ENCODE data around the gene F2RL3.
"Not testable (repeated sequence)": the region's sequence is repeated elsewhere in the genome, so short reads cannot be mapped to it uniquely, and the experiment has no call there.

F2RL3 gene

DNA sequence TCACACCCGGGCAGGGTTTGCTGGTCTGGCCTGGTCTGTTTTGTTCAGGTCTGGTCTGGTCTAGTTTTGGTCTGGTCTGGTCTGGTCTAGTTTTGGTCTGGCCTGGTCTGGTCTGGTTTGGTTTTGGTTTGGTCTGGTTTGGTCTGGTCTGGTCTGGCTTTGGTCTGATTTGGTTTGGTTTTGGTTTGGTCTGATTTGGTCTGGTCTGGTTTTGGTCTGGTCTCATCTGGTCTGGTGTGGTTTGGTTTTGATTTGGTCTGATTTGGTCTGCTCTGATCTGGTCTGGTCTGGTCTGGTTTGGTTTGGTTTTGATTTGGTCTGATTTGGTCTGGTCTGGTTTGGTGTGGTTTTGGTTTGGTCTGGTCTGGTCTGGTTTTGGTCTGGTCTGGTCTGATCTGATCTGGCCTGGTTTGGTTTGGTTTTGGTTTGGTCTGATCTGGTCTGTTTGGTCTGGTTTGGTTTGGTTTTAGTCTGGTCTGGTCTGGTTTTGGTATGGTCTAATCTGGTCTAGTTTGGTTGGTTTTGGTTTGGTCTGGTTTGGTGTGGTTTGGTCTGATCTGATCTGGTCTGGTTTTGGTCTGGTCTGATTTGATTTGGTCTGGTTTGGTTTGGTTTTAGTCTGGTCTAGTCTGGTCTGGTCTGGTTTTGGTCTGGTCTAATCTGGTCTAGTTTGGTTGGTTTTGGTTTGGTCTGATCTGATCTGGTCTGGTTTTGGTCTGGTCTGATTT lies 14.4 kb upstream of the F2RL3 start:
- in situ Hi-C loops (cut with MboI; ENCODE audit: low sequenced_read_pairs): no loop called here

GRCh38 chr19:16874978-16875299 lies 13.9 kb upstream of the F2RL3 start:
- in situ Hi-C loops (cut with MboI; ENCODE audit: low sequenced_read_pairs): not testable (repeated sequence)

- in situ Hi-C loops (cut with MboI; ENCODE audit: low sequenced_read_pairs): no loop called here
Measured at GRCh38 chr19:16875584-16876555, 12.9 kb upstream of the F2RL3 start.

GRCh38 chr19:16876904-16877361 lies 11.9 kb upstream of the F2RL3 start:
- in situ Hi-C loops (cut with MboI; ENCODE audit: low sequenced_read_pairs): no loop called here

DNA sequence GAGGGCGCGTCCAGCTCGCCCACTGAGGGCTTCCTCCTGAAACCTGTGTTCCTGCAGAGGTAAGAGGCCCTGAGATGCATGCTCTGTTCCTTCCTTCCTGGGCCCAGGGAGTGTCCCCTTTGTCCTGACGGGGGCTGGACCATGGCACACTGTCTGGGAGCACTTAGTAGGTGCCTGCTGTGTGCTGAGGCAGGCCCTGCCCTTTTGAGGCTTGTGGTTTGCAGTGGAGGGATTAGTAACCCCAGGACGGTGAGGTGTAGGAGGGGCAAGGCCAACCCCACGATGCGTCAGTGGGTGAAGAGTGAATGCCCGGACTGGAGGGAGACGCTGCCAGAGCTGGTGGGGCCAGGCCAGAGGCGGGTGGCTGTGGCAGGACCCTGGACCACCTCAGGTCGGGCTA lies 11.2 kb upstream of the F2RL3 start:
- in situ Hi-C loops (cut with MboI; ENCODE audit: low sequenced_read_pairs): no loop called here

DNA sequence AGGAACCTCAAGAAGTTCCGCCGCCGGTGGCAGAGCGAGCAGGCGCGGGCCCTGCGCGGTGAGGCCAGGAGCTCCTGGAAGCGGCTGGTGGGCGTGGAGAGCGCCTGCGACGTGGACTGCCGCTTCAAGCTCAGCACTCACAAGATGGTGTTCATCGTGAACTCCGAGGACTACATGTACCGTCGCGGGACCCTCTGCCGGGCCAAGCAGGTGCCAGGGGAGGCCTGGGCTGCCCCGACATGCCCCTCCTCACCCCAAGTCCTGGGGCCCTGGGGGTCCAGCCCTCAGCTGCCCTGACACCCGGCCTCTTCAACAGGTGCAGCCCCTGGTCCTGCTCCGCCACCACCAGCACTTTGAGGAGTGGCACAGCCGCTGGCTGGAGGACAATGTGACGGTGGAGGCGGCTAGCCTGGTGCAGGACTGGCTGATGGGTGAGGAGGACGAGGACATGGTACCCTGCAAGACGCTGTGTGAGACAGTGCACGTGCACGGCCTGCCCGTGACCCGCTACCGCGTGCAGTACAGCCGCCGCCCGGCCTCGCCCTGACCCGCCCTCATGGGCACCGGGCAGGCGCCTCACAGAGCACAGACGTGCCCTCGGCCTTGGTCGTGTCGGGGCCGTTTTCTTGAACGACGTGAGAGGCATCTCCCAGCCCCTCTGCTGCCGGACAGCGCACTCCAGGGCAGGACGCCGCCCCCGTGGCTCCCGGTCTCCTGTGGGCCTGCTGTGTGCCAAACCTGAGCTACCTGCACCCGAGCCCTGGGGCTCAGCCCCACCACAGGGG lies 10.4 kb upstream of the F2RL3 start:
- in situ Hi-C loops (cut with MboI; ENCODE audit: low sequenced_read_pairs): no loop called here

DNA sequence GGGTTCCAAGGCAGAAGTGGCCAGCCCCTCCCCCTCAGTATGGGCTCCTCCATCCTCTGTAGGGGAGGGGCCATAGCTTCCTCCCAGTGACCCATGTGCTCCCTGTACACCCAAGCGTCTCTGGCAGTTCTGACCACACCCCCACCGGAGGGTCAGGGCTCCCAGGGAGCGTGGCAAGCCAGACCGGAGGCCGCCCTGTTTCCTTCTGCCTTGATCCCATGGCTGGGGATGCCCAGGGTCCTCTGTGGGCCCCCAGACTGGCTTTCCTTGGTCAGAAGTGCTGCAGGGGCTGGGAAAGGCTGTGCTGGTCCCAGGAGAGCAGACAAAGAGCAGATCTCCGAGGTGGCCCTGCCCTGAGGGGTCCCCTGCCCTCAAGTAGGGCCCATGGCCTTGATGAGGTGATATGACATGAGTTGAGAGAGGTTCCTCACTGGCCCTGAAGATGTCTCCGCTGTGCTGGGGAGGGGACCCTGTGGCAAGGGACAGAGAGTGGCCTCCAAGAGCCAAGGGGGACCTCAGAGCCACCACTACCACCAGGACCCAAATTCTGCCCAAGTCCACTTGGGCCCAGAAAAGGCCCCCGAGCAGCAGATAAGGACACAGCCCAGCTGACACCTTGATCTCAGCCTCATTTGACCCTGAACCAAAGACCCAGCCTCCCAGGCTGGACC lies 7.8 kb upstream of the F2RL3 start:
- in situ Hi-C loops (cut with MboI; ENCODE audit: low sequenced_read_pairs): no loop called here

- in situ Hi-C loops (cut with MboI; ENCODE audit: low sequenced_read_pairs): no loop called here
Measured at GRCh38 chr19:16882146-16882545, 6.7 kb upstream of the F2RL3 start.

GRCh38 chr19:16883522-16883921 lies 5.3 kb upstream of the F2RL3 start:
- in situ Hi-C loops (cut with MboI; ENCODE audit: low sequenced_read_pairs): no loop called here

GRCh38 chr19:16885166-16885565 lies 3.6 kb upstream of the F2RL3 start:
- in situ Hi-C loops (cut with MboI; ENCODE audit: low sequenced_read_pairs): no loop called here

DNA sequence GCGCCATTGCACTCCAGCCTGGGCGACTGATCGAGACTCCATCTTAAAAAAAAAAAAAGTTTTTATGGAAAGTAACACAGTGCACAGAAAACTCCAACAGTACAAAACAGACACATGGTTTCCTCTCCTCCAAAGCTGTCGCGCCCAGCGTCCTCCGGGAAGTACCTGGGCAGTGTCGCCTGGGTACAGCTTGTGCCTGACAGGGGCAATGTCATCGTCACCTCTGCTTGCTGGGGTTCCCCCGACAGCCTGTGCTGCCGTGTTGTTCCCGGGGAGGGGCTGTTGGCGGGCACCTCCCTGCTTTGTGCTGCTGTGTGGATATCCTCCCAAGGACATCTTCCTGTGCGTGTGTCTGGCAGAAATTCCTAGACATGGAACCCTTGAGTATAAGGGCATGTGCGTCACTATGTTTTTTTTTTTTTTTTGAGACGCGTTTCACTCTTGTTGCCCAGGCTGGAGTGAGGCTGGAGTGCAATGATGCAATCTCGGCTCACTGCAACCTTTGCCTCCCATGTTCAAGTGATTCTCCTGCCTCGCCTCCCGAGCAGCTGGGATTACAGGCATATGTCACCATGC lies 2.4 kb upstream of the F2RL3 start:
- in situ Hi-C loops (cut with MboI; ENCODE audit: low sequenced_read_pairs): no loop called here

DNA sequence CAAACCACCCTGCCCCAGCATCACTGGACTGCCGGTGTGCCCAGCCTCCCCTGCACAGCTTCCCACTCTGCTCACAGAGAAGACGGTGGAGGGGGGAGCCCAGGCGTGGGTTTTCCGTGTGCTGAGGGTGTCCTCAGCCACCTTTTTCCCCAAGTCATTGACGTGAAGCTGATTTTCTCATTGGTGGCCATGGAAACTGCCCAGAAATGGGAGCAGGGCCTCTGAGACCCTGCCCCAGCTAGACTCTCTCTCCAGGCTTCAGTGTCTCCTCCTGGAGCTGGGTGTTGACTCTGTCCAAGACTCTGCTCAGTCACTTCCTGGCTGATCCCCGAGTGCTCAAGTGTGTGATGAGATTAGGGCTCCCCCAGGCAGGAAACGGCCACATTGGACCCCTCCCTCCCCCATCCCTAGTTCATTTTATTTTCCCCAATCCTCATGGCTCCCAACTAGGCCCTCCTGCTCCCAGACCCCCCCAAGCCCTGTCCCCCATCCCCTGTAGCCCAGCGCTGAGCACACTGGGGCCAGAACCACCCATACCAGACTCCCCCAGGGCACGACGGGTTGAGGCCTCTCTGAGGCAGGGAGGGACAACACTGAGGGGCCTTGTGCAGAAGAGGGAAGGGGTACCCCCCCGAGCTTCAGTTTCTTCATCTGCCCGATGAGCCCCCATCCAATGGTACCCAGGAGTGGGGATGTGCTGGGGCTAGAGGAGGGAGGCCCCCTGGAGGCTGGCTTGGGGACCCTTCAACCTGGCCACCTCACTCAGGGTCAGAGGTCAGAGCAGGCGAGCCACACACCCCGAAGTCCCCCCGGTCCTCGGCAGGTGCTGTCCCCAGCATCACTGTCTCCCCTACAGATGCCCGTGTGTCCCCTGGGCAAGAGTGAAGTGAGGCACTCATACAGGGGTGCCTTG lies 1.2 kb upstream of the F2RL3 start:
- in situ Hi-C loops (cut with MboI; ENCODE audit: low sequenced_read_pairs): no loop called here

DNA sequence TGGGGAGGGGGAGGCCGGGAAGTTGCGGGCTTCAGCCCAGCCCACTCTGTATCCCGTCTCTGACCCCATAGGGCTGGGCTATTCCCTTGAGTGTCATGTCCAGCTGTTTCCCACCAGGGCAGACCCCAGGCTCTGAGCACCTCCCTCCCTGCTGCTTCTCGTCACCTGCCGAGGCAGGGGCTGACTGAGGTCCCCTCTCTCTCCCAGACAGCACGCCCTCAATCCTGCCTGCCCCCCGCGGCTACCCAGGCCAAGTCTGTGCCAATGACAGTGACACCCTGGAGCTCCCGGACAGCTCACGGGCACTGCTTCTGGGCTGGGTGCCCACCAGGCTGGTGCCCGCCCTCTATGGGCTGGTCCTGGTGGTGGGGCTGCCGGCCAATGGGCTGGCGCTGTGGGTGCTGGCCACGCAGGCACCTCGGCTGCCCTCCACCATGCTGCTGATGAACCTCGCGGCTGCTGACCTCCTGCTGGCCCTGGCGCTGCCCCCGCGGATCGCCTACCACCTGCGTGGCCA lies 625 bp downstream of the F2RL3 start:
- in situ Hi-C loops (cut with MboI; ENCODE audit: low sequenced_read_pairs): no loop called here

- in situ Hi-C loops (cut with MboI; ENCODE audit: low sequenced_read_pairs): no loop called here
Measured at GRCh38 chr19:16889883-16890460, 1.2 kb downstream of the F2RL3 start.

- in situ Hi-C loops (cut with MboI; ENCODE audit: low sequenced_read_pairs): no loop called here
Measured at GRCh38 chr19:16890461-16891184, 1.8 kb downstream of the F2RL3 start.

GRCh38 chr19:16891696-16892382 lies 3.0 kb downstream of the F2RL3 start:
- in situ Hi-C loops (cut with MboI; ENCODE audit: low sequenced_read_pairs): no loop called here

- in situ Hi-C loops (cut with MboI; ENCODE audit: low sequenced_read_pairs): no loop called here
Measured at GRCh38 chr19:16892436-16892835, 3.6 kb downstream of the F2RL3 start.

Measured in HL-60/S4 treated with retinoic acid at 250 ng/mL for 4 days and 3 days (cell line).